GM21576 (cell line): Measurements from ENCODE around the gene ROBO4.

Source experiments
- ATAC-seq: cut with Tn5 transposase; IDR thresholded peaks from one replicate; pipeline ENCODE4 v1.9.1; 2021; ENCODE audit warnings: mild to moderate bottlenecking, moderate library complexity; ENCODE audit not compliant: unreplicated experiment

Gene ROBO4

GRCh38 chr11:124897674-124898262 is at the start of gene ROBO4:
ROBO4 (minus strand) TSS chr11:124897865; CDS start chr11:124897795, 70 bp downstream.
- no peak for ATAC-seq

- no peak for ATAC-seq
Observed at GRCh38 chr11:124946735-124947141, 49.1 kb upstream of the ROBO4 start.

DNA sequence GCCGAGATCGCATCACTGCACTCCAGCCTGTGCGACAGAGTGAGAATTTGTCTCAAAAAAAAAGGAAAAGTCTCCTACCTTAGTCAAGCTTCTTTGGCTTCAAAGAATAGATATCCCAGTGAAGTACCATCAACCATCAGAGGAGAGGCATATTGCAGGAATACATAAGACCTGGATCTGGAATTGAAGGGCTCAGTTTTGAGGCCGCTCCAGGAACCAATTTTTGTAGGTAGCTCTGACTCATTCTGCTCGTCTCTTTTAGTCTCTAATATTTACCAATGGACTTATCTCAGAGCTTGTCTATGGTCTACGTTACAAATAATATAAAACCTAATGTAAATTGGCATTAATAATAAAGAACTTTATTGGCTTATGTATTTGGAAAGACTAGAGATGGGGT is 48.2 kb upstream of the ROBO4 start:
- ATAC-seq: no peak

- no peak for ATAC-seq
Observed at GRCh38 chr11:124944565-124944964, 46.9 kb upstream of the ROBO4 start.

GRCh38 chr11:124943741-124944140 is 46.1 kb upstream of the ROBO4 start:
- ATAC-seq: no peak

- no peak for ATAC-seq
Observed at GRCh38 chr11:124943254-124943616, 45.6 kb upstream of the ROBO4 start.

DNA sequence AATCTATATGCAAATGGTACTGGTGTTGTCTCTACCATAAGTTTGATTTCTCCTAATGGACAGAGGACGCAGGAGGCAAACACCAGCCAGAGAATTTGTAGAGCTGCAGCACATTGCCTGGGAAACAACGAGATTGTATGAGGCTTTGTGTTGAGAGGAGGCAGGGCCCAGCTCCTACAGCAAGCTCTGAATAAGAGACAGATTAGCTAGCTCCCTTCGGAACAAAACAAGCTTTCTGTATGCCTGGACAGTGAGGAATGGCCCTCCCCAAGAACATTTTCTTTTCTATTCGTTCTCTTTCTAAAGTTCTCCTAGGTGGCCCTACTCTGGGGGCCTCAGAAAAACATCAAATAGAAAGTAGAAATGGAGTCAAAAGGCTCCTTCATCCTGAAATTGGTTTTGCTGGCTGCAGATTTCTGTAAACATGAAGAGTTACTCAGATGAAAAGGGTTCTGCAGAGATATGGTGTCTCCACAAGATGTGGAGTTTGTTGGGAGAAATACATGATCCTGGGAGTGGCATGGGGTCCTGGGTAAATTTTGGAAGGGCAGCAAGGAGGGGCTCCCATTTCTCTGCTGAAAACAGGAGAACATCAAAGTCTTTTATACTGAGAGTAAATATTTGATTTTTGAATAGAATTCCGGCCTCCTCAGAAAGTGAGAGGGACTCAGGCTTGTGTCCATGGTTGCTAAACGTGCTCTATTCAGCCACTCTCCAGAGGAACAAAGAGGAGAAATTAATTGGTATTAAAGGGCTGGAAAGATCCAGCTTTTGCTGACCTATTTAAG is 45.0 kb upstream of the ROBO4 start:
- ATAC-seq: no peak

DNA sequence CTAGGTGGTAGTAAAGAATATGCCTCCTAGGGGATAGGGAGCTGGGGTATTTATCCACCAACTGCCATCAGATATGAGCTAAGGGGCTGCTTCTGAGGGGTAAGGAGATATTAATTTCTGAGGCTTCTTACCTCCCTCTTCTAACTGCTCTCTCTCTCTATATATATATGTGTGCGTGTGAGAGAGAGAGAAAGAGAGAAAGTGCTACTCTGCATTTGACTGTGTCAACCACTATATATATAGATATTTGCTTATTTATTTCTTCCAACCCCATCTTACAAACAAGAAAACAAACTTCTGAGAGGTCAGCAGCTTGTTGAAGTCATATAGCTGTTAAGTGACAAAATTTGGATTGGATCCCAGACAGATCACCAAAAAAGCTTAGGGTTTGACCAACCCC is 44.0 kb upstream of the ROBO4 start:
- ATAC-seq: no peak

GRCh38 chr11:124938970-124939369 is 41.3 kb upstream of the ROBO4 start:
- no peak for ATAC-seq

DNA sequence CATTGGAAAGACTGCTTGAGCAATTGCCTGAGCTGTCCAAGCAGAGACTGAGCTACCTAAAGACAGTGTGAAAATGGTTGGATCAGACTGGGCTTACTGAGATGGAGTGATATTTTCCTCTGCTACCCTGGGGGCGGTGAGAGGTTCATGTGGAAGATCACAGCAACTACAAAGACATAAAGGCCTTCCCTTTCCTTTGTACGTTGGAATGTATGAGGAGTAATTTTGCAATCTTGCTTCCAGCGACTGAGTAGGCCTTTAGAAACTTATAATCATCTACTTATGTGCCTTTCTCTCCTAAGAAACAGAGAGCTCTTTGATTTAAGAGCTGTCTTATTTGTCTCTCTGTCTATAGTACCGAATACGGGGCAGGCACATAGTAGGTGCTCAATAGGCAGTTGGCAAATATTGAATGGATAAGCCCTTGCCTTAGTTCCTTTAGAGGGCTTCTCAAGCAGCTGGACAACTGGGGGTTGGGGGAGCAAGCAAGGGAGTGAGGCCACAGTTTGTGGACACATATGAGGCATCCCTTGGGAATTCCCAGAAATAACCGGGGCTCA is 40.6 kb upstream of the ROBO4 start:
- ATAC-seq: no peak

DNA sequence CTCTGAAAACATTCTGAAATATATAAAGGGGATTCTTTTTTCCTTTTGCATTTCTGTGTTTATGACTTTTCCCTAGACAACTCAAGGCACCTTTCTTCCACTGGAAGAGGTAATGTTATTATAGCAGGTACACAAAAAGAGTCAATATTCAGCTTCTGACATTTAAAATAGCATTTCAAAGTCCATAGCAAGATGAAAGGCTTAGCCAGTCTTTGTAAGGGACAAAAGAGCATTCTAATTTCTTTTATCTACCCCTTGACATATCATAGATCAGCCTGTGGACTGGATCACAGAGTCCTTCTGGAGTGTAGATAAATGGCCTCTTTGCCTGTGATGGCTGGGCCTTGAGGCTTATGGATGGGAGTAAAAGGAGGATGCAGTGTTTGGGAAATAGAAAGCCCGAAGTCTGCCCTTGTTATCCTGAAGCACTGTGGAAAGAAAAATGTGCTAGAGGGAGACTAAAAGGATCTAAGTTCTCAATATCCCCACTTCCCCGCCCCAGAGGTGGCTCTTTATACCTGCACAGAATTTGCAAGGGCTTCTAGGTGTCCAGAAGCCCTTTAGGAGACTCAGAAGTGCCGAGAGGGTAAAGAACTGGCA is 39.8 kb upstream of the ROBO4 start:
- no peak for ATAC-seq

GRCh38 chr11:124935548-124936514 is 38.2 kb upstream of the ROBO4 start, which contains the start of gene HEPACAM:
HEPACAM (minus strand) TSS chr11:124936047; CDS start chr11:124936006, 41 bp downstream.
- ATAC-seq: no peak

DNA sequence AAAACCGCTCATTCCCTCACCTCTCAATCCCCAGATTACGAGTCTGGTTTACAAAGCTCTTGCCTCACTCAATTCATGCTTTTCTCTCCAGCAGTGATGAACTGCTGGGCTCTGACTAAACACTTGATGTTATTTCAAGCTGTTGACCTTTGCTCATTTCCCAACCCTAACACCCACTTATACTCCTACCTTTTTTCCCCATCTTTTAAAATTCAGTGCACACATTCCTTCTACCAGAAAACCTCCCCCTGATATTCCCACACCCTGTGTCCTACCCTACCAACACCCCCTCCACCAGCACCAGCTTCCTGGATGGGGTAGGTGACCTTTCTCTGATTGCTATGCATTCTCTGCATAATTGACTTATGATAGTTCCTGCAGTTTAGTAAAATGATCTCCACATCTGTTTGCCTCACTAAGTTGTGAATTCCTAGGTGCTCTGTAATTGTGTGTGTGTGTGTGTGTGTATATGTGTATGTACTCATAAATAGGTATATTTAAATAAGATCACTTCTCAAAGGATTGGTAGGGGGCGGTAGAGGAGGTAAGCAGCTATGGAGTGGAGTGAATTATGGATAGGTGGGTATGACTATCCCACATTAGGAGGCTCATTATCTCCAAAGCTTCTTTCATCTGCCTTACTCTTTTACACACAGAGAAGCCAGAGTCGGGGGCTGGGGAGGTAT is 37.3 kb upstream of the ROBO4 start:
- no peak for ATAC-seq

DNA sequence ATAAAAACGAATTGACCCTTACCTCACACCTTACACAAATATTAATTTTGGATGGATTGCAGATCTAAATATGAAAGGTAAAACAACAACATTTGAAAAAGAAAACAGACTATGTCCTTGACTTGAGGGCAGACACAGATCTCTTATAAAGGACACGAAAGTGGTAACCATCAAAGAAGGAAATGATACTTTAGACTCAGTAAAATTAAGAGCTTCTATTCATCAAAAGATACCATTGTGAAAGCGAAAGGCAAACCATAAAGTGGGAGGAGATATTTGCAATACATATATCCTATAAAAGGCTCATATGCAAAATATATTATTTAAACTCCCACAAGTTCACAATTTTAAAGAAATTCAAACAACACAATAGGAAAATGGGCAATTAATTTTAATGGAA is 33.1 kb upstream of the ROBO4 start:
- peak; percentile 91 for ATAC-seq

- ATAC-seq: no peak
Observed at GRCh38 chr11:124928942-124929665, 31.4 kb upstream of the ROBO4 start.

DNA sequence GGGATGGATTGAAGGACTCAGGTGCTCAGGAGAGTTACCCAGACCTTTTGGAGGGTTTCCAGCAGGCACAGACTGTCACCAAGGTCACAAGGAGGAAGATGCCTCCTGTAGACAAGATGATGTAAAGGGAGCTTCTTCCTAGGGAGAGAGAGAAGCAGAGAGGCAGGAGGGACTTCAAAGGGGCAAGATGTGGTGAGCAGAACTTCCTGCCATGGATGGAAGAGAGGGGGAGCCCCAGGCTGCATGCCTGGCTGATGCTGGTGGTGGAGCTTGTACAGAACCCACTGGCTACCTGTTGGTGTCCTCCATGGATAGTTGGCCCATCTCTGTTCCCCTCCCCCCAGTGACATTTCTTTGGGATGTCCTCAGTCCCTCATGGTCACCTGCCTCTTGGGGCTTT is 25.6 kb upstream of the ROBO4 start:
- no peak for ATAC-seq

DNA sequence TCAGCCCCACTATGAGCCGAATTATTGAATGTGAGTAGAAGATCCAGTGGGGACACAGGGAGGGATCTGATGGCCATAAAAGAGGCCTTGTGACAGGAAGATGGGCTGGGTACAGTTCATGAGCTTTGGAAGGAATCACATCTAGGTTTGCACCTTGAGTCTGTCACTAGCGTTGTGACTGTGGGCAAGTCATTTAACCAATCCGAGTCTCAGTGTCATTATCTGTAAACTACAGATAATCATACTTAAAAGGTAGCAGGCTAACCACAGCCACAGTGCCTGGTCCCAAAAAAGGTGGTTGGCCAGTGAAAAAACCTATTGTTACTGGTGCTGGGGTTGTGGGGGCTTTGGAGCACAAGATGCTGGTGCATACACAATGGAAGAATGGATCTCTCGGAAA is 25.2 kb upstream of the ROBO4 start:
- ATAC-seq: no peak

DNA sequence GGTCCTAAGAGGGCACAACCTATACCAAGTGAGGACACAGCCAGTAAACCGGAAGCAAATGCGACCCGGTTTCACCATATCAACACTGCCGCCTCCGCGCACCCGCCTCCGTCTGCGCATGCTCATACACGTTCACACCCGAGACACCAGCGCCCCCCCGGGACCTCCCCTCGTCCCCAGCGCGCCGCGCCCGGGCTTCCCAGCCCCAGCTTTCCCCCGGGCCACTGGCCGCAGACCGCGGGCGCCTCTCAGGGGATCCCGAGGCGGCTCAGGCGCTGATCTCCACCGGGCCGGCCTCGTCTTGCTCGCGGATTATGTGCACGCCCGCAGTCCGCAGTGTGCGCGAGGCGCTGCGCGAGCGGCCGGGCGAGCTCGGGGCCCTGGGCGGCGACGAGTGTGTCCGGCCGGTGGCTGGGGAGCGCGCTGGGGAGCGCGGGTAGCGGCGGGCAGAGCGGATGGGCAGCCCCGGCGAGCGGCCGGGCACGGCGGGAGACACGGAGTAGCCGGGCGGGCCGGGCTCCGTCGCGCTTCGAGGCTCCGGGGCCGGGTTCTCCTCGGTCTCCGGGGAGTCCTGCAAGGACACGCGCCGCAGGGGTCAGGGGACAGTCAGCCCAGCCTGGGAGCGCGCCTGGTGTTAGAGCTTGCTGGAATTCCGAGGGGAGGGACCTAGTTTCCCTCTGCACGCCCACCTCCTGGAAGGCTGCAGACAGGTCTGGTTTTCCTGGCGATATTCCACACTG is 23.4 kb upstream of the ROBO4 start:
- ATAC-seq: peak; percentile 54

- ATAC-seq: no peak
Observed at GRCh38 chr11:124920356-124920755, 22.7 kb upstream of the ROBO4 start.
